ENCODE data around the gene JAKMIP1. TPM values are rescaled to one million over a fixed set of nuclear protein-coding genes. Genes with fewer than 3 reads are reported as not detected.

The JAKMIP1 gene
- total and polyA plus RNA-seq, 2 donors (not counting 1 experiment from before 2014, with no cell fraction given): 0.49 to 1.0 TPM

GRCh38 chr4:6031846-6032245 lies 168.5 kb downstream of the JAKMIP1 start:
- POLR2A ChIA-PET: no interaction called here
- no peak overlapping the region for H3K27ac Mint-ChIP-seq
- DNase-seq (no peak), ATAC-seq (ENCODE audit: low read depth) (no peak)
- no peaks in the 10 kb centered on the region for H3K9me3 Mint-ChIP-seq (ENCODE audit: insufficient read depth)
- no peaks in the 10 kb centered on the region for H3K4me1 Mint-ChIP-seq
- H3K4me1 ChIP-seq (ENCODE audit: control insufficient read depth in 2 of 2, insufficient read depth in 2 of 2, low read length in 2 of 2): no peaks in the 10 kb centered on the region
- WGBS (ENCODE audit: insufficient coverage): 51% methylated on average over 4 of the region's 5 CpGs
- H3K9ac ChIP-seq (ENCODE audit: low read length): no peak overlapping the region
- H3K79me2 ChIP-seq (ENCODE audit: control insufficient read depth, insufficient read depth, low read length): no peaks in the 10 kb centered on the region
- H3K4me2 ChIP-seq (replicated peaks; ENCODE audit: low read depth, low read length, poor library complexity, severe bottlenecking): no peak overlapping the region
- H3K27me3 ChIP-seq (replicated peaks in 1 of 4; ENCODE audit: control extremely low read depth in 1 of 4, control insufficient read depth in 3 of 4, insufficient read depth in 4 of 4, low read length in 3 of 4): no peaks in the 10 kb centered on the region
- H3K4me3 ChIP-seq (ENCODE audit: control extremely low read depth in 1 of 5, extremely low read depth in 1 of 5, insufficient read depth in 1 of 5, low read depth in 2 of 5, low read length in 4 of 5): no peak overlapping the region
- H3K27ac ChIP-seq (ENCODE audit: low read length in 2 of 2): no peak overlapping the region
- no peak overlapping the region for H3K4me3 Mint-ChIP-seq
- CTCF ChIA-PET: interaction anchor here (0.8 to 1.2 kb wide), 2 partner anchors 13 to 34 kb away, joined by 3 read pairs; no protein-coding TSS in a partner anchor
- no peak overlapping the region for H2AFZ ChIP-seq (ENCODE audit: insufficient read depth, low read depth, low read length, poor library complexity, severe bottlenecking)
- peaks cover 0 to 6% (median 0%) of the 10 kb centered on the region in 3 donors for H3K9me3 ChIP-seq (ENCODE audit: control extremely low read depth in 1 of 3, control insufficient read depth in 2 of 3, insufficient read depth in 1 of 3, low read length in 2 of 3)
- TF ChIP-seq CTCF (IDR thresholded peaks at IDR 0.05) (no peak), EZH2 (IDR thresholded peaks at IDR 0.05; ENCODE audit: borderline replicate concordance, insufficient read depth, low read depth, low read length, poor library complexity, severe bottlenecking) (no peak)
- intact Hi-C loops (cut with micrococcal nuclease): no loop called here
- H4K20me1 ChIP-seq (ENCODE audit: control insufficient read depth, insufficient read depth, low read length, poor library complexity, severe bottlenecking): no peaks in the 10 kb centered on the region
- no peaks in the 10 kb centered on the region for H3K27me3 Mint-ChIP-seq
- no peaks in the 10 kb centered on the region for H3K36me3 ChIP-seq (replicated peaks in 1 of 2; ENCODE audit: control extremely low read depth in 1 of 2, control insufficient read depth in 1 of 2, extremely low read depth in 1 of 2, insufficient read depth in 2 of 2, low read length in 1 of 2)

GRCh38 chr4:6030679-6031078 lies 169.7 kb downstream of the JAKMIP1 start:
- no peaks in the 10 kb centered on the region for H3K36me3 ChIP-seq (replicated peaks in 1 of 2; ENCODE audit: control extremely low read depth in 1 of 2, control insufficient read depth in 1 of 2, extremely low read depth in 1 of 2, insufficient read depth in 2 of 2, low read length in 1 of 2)
- H3K9ac ChIP-seq (ENCODE audit: low read length): no peak overlapping the region
- H3K27ac ChIP-seq (ENCODE audit: low read length in 2 of 2): no peak overlapping the region
- no peak overlapping the region for H3K27ac Mint-ChIP-seq
- ChIA-PET POLR2A (no interaction called here), CTCF (no interaction called here)
- H3K4me1 Mint-ChIP-seq: no peaks in the 10 kb centered on the region
- TF ChIP-seq CTCF (IDR thresholded peaks at IDR 0.05) (no peak), EZH2 (IDR thresholded peaks at IDR 0.05; ENCODE audit: borderline replicate concordance, insufficient read depth, low read depth, low read length, poor library complexity, severe bottlenecking) (no peak)
- H4K20me1 ChIP-seq (ENCODE audit: control insufficient read depth, insufficient read depth, low read length, poor library complexity, severe bottlenecking): no peaks in the 10 kb centered on the region
- no peak overlapping the region for H3K4me3 Mint-ChIP-seq
- no peak overlapping the region for H2AFZ ChIP-seq (ENCODE audit: insufficient read depth, low read depth, low read length, poor library complexity, severe bottlenecking)
- H3K4me3 ChIP-seq (ENCODE audit: control extremely low read depth in 1 of 5, extremely low read depth in 1 of 5, insufficient read depth in 1 of 5, low read depth in 2 of 5, low read length in 4 of 5): no peak overlapping the region
- WGBS (ENCODE audit: insufficient coverage): 91% methylated on average over 7 of the region's 7 CpGs
- ATAC-seq (ENCODE audit: low read depth) (no peak), DNase-seq (no peak)
- H3K9me3 ChIP-seq (ENCODE audit: control extremely low read depth in 1 of 3, control insufficient read depth in 2 of 3, insufficient read depth in 1 of 3, low read length in 2 of 3): peaks cover 0 to 4% (median 0%) of the 10 kb centered on the region in 3 donors
- no peak overlapping the region for H3K4me2 ChIP-seq (replicated peaks; ENCODE audit: low read depth, low read length, poor library complexity, severe bottlenecking)
- no peaks in the 10 kb centered on the region for H3K27me3 Mint-ChIP-seq
- intact Hi-C loops (cut with micrococcal nuclease): no loop called here
- no peaks in the 10 kb centered on the region for H3K27me3 ChIP-seq (replicated peaks in 1 of 4; ENCODE audit: control extremely low read depth in 1 of 4, control insufficient read depth in 3 of 4, insufficient read depth in 4 of 4, low read length in 3 of 4)
- H3K9me3 Mint-ChIP-seq (ENCODE audit: insufficient read depth): no peaks in the 10 kb centered on the region
- H3K4me1 ChIP-seq (ENCODE audit: control insufficient read depth in 2 of 2, insufficient read depth in 2 of 2, low read length in 2 of 2): no peaks in the 10 kb centered on the region
- H3K79me2 ChIP-seq (ENCODE audit: control insufficient read depth, insufficient read depth, low read length): no peaks in the 10 kb centered on the region
